AG09319 (cell line): ENCODE measurements around the gene GSE1.

ENCODE experiments used
- DNase-seq: peaks from one replicate; pipeline ENCODE4 v3.0.0-alpha.2; 2010; ENCODE audit warnings: low read depth; ENCODE audit errors: extremely low read depth
- TF ChIP-seq, protein P1 (sequence below): IDR thresholded peaks from 2 replicates; pipeline ENCODE4 v1.5.1; 2011; ENCODE audit warnings: low read depth, mild to moderate bottlenecking, inconsistent platforms, low read length, moderate library complexity

Gene GSE1

GRCh38 chr16:85662976-85663830 lies 50.1 kb downstream of the GSE1 start:
- no peak for DNase-seq
- TF ChIP-seq, protein P1, sequence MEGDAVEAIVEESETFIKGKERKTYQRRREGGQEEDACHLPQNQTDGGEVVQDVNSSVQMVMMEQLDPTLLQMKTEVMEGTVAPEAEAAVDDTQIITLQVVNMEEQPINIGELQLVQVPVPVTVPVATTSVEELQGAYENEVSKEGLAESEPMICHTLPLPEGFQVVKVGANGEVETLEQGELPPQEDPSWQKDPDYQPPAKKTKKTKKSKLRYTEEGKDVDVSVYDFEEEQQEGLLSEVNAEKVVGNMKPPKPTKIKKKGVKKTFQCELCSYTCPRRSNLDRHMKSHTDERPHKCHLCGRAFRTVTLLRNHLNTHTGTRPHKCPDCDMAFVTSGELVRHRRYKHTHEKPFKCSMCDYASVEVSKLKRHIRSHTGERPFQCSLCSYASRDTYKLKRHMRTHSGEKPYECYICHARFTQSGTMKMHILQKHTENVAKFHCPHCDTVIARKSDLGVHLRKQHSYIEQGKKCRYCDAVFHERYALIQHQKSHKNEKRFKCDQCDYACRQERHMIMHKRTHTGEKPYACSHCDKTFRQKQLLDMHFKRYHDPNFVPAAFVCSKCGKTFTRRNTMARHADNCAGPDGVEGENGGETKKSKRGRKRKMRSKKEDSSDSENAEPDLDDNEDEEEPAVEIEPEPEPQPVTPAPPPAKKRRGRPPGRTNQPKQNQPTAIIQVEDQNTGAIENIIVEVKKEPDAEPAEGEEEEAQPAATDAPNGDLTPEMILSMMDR = no peak

DNA sequence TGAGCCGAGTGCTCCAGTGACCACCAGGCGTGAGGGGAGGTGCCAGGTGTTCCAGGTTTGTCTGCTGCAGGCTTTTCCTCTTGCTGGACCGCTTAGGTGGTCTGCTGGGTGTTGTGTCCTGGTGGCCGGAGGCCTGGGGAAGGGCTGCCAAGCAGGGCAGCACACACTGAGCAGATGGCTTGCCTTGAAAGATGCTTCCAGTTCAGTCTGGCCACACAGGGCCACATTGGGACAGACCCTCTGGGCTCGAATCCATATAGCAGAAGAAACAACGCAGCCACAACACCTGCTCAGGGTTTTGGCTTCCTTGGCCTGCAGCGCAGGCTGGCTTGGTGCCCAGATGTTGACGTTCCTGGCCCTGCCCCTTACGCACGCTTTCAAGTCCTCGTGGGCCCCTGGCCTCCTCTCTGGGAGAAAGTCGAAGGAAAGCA lies 50.8 kb downstream of the GSE1 start:
- TF ChIP-seq, protein P1 = no peak
- no peak for DNase-seq

- TF ChIP-seq, protein P1 = no peak
- no peak for DNase-seq
These were observed 51.7 kb downstream of the GSE1 start for GRCh38 chr16:85664580-85665372.

DNA sequence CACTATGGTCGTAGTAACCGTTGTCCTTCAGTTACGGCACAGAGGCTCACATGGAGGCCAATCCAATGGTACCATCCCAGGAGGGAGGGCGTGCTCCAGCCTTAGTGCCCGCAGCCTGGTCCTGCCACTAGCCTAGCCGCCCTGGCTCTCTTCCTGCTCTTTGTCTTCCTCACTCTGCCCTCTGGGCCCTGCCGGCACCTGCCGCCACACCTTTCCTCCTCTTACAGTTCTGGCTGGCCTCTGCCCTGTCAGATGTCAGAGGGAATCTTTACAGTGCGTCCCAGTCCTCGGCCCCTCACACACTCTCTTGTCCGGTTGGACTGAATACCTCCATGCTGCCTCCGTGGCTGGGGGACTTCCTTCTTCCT lies 52.2 kb downstream of the GSE1 start:
- DNase-seq = no peak
- TF ChIP-seq, protein P1 = no peak

DNA sequence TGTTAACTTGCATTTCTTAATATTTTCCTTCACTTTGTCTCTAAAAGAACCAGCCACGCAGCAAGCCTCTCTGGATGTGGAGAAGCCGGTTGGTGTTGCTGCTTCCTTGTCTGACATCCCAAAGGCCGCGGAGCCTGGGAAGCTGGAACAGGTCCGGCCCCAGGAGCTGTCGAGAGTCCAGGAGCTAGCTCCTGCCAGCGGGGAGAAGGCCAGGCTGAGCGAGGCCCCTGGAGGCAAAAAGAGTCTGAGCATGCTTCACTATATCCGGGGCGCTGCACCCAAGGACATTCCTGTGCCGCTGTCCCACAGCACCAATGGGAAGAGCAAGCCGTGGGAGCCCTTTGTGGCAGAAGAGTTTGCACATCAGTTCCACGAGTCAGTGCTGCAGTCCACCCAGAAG lies 52.8 kb downstream of the GSE1 start:
- no peak for DNase-seq
- TF ChIP-seq, protein P1 = no peak

DNA sequence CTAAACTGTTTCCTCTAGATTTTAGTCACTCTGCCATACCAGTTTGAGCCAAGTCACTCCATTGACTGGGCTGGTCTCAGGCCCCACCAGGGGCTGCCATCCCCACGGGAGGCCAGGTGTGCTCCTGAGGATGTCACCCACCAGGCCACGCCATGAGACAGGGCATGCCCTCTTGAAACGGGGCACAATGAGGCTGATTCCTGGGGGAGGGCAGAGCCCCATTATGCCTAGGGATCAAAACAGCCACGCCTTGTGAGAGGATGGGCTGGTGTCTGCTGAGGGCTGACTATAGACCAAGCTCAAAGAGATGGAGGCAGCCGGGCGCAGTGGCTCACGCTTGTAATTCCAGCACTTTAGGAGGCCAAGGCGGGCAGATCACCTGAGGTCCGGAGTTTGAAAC lies 54.1 kb downstream of the GSE1 start:
- no peak for DNase-seq

More for the DNA sequence above, 54.1 kb downstream of the GSE1 start:
- TF ChIP-seq, protein P1 = no peak
